SH-SY5Y (cell line): ENCODE data around the gene SMLR1.

ENCODE experiments used
- GATA2 ChIP-seq: IDR thresholded peaks from 2 replicates; pipeline ENCODE4 v1.6.1; 2011; ENCODE audit warnings: mild to moderate bottlenecking, low read depth, low read length
- GATA3 ChIP-seq: IDR thresholded peaks from 2 replicates; pipeline ENCODE4 v1.6.1; 2011; ENCODE audit warnings: low read depth, mild to moderate bottlenecking, low read length, moderate library complexity

The SMLR1 gene

DNA sequence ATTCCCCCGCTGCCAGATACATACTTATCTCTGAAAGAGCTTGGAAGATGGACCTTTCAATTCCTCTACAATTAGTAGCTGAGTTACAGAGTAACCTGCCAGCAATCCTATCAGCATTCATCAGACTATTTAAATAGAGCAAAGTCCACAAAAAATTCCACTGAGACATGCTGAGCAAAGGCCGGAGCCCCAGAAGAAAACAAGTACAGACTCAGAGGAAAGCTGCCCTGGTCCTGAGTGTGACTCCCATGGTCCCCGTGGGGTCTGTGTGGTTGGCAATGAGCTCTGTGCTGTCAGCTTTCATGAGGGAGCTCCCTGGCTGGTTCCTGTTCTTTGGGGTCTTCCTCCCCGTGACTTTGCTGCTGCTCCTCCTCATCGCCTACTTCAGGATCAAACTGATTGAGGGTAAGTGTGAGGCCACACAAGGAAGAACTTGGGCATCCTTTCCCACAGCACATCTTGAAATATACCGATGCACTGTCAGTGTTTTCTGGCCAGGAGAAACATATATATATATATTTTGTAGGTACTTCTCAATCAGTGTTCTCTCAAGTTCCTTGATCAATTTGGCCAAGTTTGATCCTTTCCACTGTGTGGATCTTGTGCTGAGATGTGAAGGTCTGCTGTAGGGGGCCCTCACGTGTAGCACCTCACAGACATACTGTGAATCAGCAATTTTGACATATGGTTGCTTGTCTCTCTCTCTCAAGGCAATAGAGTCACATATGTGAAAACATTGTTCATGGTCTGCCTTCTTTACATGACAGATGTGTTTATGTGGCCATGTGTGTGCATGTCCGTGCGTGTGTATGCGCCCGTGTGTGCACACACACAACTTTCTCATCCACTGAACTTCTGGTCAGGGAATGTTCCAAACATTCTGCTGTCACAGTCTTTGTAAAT, at the start of gene SMLR1:
Gene SMLR1, plus strand, starts transcription at position 160 of the 903 bp plus-strand sequence. Its CDS starts 8 bp downstream, at position 168.
- TF ChIP-seq GATA2 (no peak), GATA3 (no peak)

DNA sequence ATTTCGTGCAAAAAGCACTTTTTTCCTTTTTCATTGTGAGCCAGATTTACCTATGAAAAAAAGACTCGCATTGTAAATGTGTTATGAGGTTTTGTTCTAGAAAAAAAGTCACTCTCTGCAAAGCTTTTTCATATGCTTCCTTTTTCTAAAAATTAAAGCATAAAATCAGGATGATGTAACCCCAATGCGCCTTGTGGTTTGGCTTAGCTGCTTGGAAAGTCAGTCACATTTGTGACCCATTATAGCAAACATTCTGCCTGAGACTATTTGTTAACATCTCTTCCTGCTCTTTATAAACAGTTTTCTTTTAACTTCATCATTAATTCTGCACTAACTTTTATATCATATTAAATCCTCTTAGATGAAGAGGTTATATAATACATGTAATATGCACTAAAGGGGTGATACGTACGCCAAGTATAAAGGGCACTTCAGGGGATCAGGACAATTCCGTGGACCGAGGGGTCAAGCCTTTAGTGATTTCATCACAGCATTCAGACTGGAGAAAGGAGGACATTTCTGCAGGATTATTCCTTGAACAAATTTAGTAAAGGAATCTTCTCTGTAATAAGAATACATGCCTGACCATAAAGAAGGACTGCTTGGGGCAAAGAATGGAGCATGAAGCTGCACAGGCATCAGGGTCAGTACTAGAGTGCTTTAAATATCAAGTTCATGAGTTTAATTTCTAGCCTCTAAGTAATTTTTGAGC, 48.1 kb upstream of the SMLR1 start:
- TF ChIP-seq GATA2 (no peak), GATA3 (no peak)

GRCh38 chr6:130779658-130780033, 47.6 kb upstream of the SMLR1 start:
- TF ChIP-seq GATA3, result no peak
- no peak for TF ChIP-seq GATA2

GRCh38 chr6:130780122-130780521, 47.1 kb upstream of the SMLR1 start:
- TF ChIP-seq GATA2 (no peak), GATA3 (no peak)

DNA sequence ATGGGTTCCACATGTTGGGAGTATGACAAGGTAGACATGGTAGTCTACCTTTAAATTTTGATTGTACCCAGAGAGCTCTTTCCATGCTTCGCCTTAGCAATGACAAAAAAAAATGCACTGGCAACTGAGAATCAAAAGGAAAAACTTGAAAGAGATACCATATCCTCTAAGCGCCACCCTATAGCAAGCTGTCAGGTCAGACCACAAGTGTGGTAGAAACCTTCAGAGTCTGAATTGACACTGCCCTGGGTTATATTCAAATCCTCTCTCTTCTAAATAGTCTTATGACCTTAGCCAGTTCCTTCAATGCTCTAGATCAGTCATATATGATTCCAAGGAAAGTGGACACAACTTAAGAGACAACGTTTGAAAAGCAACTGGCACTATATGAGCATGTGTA, 45.6 kb upstream of the SMLR1 start:
- TF ChIP-seq GATA3 (no peak), GATA2 (no peak)

GRCh38 chr6:130783416-130784107, 43.6 kb upstream of the SMLR1 start:
- TF ChIP-seq GATA3 (no peak), GATA2 (no peak)

- no peak for TF ChIP-seq GATA3
- no peak for TF ChIP-seq GATA2
These were observed 39.3 kb upstream of the SMLR1 start for GRCh38 chr6:130787726-130788500.

DNA sequence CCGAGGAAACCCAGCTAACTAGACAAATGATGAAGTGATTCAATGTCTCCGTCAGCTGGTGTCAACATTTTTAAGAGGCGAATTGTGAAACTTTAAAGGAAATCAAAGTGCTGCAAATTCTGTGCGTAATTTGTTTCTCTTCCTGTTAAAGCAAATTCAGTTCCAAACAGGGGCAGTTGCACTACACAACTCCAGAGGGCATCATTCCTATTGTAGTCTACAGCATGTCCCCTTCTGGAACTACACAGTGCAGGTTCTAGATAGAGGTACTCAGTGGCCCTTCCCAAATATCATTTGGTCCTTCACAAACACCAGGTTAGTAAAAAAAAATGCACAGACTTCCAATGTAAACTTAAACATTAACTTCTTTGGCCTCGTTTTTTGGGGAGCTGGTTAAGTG, 38.3 kb upstream of the SMLR1 start:
- no peak for TF ChIP-seq GATA2
- no peak for TF ChIP-seq GATA3

DNA sequence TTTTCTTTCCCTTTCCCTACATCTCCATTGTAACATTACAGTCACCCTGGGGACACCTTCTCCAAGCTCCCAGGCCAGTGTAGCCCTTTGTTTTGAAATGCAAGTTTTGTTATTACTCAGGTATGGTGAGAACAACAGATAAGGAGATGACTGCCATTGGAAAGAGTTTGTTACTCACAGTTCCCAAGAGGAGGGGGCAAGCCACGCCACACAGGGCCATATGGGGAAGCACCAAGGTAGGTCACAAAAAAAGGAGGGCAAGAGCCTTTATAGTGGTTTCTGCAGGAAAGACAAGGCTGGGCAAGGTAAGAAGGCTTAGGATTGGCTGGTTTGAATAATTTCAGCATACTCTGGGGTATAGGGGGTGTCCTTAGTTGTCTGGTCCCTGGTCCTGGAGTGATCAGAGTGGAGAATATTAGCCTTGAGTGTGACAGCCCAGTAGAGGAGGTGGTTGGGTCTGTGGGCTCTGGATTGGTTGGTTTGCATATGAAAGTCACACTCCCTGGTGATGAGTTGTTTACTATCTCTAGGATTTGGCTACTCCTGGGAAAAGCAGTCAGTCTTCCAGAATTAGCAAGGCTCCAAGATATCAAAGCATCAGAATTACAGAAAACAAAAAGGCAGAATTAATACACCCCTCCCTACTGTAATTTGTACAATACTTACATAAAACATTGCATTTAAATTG, 33.1 kb upstream of the SMLR1 start:
- TF ChIP-seq GATA3 (no peak), GATA2 (no peak)

- TF ChIP-seq GATA2, result no peak
- TF ChIP-seq GATA3, result no peak
These were observed 32.5 kb upstream of the SMLR1 start for GRCh38 chr6:130794738-130795137.

DNA sequence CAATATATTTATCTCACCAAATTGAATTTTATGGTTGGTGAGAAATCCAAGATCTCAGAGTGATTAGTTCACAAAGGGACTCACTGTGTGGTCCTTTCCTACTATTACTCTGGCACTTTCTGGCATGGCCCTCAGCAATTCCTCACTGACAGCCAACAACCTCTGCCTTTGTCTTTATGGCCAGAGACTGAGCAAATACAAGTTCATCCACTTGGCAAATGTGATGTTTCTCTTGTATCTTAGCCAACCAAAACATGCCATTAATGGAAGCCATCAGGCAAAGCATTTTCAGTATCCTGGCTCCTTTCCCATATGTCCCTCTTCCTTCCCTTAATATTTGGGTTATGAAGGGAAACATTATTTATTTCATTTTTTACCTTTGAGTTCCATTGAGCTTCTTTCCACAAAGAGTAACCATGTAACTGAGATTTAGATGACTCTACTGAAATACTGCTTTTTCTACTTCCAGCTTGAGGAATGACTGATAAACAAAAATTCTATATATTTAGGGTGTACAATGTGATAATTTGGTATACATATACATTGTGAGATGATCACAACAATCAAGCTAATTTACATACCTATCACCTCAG, 30.8 kb upstream of the SMLR1 start:
- TF ChIP-seq GATA2 (no peak), GATA3 (no peak)

GRCh38 chr6:130797061-130797460, 30.1 kb upstream of the SMLR1 start:
- TF ChIP-seq GATA3, result no peak
